ENCODE measurements around the gene RPS6KB1.
A peak's percentile ranks its signal among the peaks of the same experiment; 100 is the strongest.

DNA sequence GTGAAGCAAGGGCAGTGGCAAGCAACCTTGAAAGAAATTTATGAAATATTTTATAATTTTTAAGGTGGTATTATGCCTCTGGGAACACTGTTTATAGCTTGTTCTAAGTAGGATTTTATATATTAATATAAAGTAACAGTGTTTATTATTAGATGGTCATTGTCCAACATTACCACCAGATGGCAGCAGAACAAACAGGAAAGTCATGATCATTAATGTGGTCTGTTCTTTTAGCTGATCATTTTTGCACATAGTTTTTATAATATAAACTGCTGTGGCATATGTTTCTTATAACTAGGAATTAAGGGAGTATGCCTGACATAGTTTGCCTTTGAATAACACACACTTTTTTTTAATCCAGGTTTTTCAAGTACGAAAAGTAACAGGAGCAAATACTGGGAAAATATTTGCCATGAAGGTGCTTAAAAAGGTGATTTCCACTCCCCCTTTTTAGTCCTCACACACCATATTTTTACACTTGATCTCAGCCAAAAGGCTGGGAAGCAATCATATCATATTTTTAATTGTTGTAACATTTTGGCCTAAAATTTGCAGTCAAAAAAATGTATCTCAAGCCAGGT lies 21.4 kb downstream of the RPS6KB1 start:
- TF ChIP-seq EZH2 (IDR thresholded peaks at IDR 0.05; ENCODE audit: low read depth, low read length, severe bottlenecking) (no peak), JUND (IDR thresholded peaks at IDR 0.05; ENCODE audit: low read length) (no peak), EP300 (IDR thresholded peaks at IDR 0.05; ENCODE audit: borderline replicate concordance in 1 of 2, low read depth in 2 of 2, low read length in 2 of 2) (no peak), CHD2 (IDR thresholded peaks at IDR 0.05; ENCODE audit: low read length) (no peak), YY1 (IDR thresholded peaks at IDR 0.05; ENCODE audit: low read depth, low read length) (no peak), CEBPB (IDR thresholded peaks at IDR 0.05; ENCODE audit: low read depth, low read length) (no peak), POLR2AphosphoS5 (IDR thresholded peaks at IDR 0.05; ENCODE audit: low read depth, low read length) (no peak), JUN (IDR thresholded peaks at IDR 0.05; ENCODE audit: low read depth, low read length) (no peak), CHD1 (IDR thresholded peaks at IDR 0.05; ENCODE audit: low read depth, low read length) (no peak)
- TF ChIP-seq, protein P1, sequence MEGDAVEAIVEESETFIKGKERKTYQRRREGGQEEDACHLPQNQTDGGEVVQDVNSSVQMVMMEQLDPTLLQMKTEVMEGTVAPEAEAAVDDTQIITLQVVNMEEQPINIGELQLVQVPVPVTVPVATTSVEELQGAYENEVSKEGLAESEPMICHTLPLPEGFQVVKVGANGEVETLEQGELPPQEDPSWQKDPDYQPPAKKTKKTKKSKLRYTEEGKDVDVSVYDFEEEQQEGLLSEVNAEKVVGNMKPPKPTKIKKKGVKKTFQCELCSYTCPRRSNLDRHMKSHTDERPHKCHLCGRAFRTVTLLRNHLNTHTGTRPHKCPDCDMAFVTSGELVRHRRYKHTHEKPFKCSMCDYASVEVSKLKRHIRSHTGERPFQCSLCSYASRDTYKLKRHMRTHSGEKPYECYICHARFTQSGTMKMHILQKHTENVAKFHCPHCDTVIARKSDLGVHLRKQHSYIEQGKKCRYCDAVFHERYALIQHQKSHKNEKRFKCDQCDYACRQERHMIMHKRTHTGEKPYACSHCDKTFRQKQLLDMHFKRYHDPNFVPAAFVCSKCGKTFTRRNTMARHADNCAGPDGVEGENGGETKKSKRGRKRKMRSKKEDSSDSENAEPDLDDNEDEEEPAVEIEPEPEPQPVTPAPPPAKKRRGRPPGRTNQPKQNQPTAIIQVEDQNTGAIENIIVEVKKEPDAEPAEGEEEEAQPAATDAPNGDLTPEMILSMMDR (IDR thresholded peaks at IDR 0.05; ENCODE audit: control extremely low read depth in 1 of 3, insufficient read depth in 1 of 3, low read depth in 1 of 3, low read length in 3 of 3), result peak in 2 of 3 experiments; percentile 22 to 34; a peak in 2 of 4 replicates
- TF ChIP-seq, protein P2, sequence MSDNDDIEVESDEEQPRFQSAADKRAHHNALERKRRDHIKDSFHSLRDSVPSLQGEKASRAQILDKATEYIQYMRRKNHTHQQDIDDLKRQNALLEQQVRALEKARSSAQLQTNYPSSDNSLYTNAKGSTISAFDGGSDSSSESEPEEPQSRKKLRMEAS (IDR thresholded peaks at IDR 0.05), result no peak

All from H1 (cell line).